GM08714 (cell line): ENCODE data around the gene AKR1C4.
"Not testable (repeated sequence)": the region's sequence is repeated elsewhere in the genome, so short reads cannot be mapped to it uniquely, and the experiment has no call there.

ENCODE experiments used
- H3K4me3 ChIP-seq: fragments of 200-500 bp; sonication (Bioruptor generic); 2 replicates; pipeline ENCODE4 v1.5.1; 2014; ENCODE audit warnings: mild to moderate bottlenecking, low read length, inconsistent platforms
- ZNF274 ChIP-seq: IDR thresholded peaks from 2 replicates; pipeline ENCODE4 v1.6.1; 2012; ENCODE audit warnings: mild to moderate bottlenecking, low read depth, low read length

Gene AKR1C4

DNA sequence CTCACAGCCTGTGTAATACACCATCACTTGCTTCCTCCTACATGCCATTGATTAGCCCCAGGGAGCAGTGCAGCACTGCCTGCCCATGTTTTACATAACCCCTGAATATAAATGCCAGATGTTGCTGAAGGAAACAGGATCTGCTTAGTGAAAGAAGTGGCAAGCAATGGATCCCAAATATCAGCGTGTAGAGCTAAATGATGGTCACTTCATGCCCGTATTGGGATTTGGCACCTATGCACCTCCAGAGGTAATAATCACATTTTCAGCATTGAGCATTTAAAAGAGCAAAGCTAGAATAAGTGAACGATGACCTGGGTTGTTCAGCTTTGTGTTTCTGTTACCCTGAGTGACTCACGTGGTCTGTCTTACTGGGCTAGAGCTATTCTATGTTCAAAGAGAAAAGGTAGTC, at the start of gene AKR1C4:
Gene AKR1C4, plus strand, starts transcription at position 136 of the 412 bp plus-strand sequence. Its CDS starts 31 bp downstream, at position 167.
- TF ChIP-seq ZNF274, result no peak
- no peak within 1 kb of the TSS for H3K4me3 ChIP-seq

GRCh38 chr10:5146920-5147254, 49.8 kb upstream of the AKR1C4 start:
- H3K4me3 ChIP-seq, result no peak overlapping the region
- no peak for TF ChIP-seq ZNF274

- no peak overlapping the region for H3K4me3 ChIP-seq
- no peak for TF ChIP-seq ZNF274
These were observed 49.2 kb upstream of the AKR1C4 start for GRCh38 chr10:5147255-5147980.

- TF ChIP-seq ZNF274, result no peak
These were observed 48.5 kb upstream of the AKR1C4 start for GRCh38 chr10:5147981-5148677.

GRCh38 chr10:5148678-5149032, 48.0 kb upstream of the AKR1C4 start:
- H3K4me3 ChIP-seq, result no peak overlapping the region
- no peak for TF ChIP-seq ZNF274

More at GRCh38 chr10:5147981-5148677, 48.5 kb upstream of the AKR1C4 start:
- no peak overlapping the region for H3K4me3 ChIP-seq

GRCh38 chr10:5151076-5151475, 45.6 kb upstream of the AKR1C4 start:
- H3K4me3 ChIP-seq, result no peak overlapping the region
- no peak for TF ChIP-seq ZNF274

GRCh38 chr10:5155951-5156350, 40.7 kb upstream of the AKR1C4 start:
- no peak overlapping the region for H3K4me3 ChIP-seq
- no peak for TF ChIP-seq ZNF274

GRCh38 chr10:5157501-5157900, 39.1 kb upstream of the AKR1C4 start:
- H3K4me3 ChIP-seq, result no peak overlapping the region
- no peak for TF ChIP-seq ZNF274

- TF ChIP-seq ZNF274, result no peak
- H3K4me3 ChIP-seq, result no peak overlapping the region
These were observed 37.5 kb upstream of the AKR1C4 start for GRCh38 chr10:5159126-5159525.

DNA sequence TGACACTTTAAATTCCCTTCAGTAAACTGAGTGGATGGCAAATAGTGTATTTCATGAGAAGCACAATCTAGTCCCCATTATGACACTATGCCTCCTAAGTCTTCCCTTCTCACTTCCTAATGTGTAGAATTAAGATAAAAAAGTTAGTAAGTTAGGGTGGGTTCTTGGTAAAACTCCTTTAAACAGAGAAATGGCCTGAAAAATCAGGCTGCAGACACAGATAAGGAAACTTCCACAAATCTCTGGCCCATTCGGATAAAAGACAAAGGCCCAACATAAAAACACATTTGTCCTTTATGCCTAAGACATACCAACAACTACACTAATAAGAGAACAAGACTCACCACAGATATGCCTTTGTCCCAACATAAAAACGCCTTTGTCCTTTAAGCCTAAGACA, 33.1 kb upstream of the AKR1C4 start:
- no peak for TF ChIP-seq ZNF274
- H3K4me3 ChIP-seq, result no peak overlapping the region

GRCh38 chr10:5165738-5166137, 30.9 kb upstream of the AKR1C4 start:
- no peak overlapping the region for H3K4me3 ChIP-seq
- TF ChIP-seq ZNF274, result no peak

GRCh38 chr10:5168897-5169420, 27.7 kb upstream of the AKR1C4 start:
- no peak overlapping the region for H3K4me3 ChIP-seq
- no peak for TF ChIP-seq ZNF274

GRCh38 chr10:5175581-5175980, 21.1 kb upstream of the AKR1C4 start:
- H3K4me3 ChIP-seq, result not testable (repeated sequence)

DNA sequence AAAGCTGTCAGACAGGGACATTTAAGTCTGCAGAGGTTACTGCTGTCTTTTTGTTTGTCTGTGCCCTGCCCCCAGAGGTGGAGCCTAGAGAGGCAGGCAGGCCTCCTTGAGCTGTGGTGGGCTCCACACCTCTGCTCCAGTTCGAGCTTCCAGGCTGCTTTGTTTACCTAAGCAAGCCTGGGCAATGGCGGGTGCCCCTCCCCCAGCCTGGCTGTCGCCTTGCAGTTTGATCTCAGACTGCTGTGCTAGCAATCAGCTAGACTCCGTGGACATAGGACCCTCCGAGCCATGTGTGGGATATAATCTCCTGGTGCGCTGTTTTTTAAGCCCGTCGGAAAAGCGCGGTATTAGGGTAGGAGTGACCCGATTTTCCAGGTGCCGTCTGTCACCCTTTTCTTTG, 16.1 kb upstream of the AKR1C4 start:
- H3K4me3 ChIP-seq, result not testable (repeated sequence)

GRCh38 chr10:5183923-5184322, 12.7 kb upstream of the AKR1C4 start:
- TF ChIP-seq ZNF274, result no peak
- H3K4me3 ChIP-seq, result no peak overlapping the region
